Measurements from ENCODE around the gene CARD19. TPM values are rescaled to one million over a fixed set of nuclear protein-coding genes. Genes with fewer than 3 reads are reported as not detected.

The CARD19 gene
- total and polyA plus RNA-seq, 2 experiments from 2014 or later, result 37.5 to 47.3 TPM

GRCh38 chr9:93057703-93058354 lies 38.2 kb upstream of the CARD19 start:
- H3K4me3 ChIP-seq, result no peak overlapping the region

DNA sequence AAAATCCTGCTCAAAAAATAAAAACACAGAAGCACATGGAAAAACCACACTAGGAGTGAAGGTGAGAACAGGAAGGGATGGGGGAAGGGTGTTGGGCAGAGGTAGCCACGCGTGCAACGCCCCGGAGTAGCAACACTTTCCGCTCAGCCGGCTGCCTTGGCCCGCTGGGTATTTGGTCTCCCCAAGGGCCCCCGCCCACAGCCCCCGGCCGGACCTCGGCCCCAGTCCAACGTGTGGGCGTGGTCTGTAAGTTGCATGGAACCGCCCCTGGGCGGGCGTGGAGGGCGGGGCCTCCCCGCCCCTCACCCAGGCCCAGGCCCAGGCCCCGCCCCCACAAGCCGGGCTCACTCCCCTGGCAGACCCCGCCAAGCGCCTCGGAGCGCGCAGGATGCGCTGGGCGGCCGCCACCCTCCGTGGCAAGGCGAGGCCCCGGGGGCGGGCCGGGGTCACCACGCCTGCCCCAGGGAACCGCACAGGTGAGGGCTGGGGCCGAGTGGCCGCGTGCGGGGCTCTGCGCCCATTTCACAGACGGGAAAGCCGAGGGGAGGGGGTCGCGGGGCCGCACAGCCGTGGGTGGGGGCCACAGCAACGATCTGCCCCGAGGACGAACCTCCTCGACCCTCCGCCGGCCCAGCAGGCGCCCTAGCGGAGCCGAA lies 37.5 kb upstream of the CARD19 start, which contains the start of gene SUSD3:
TSS of gene SUSD3 (plus strand) at position 347 of the 656 bp plus-strand sequence. CDS start at position 389, 42 bp downstream.
- Histone ChIP-seq H3K36me3 (no peaks in the 10 kb centered on the region), H3K9me3 (ENCODE audit: low read depth) (no peaks in the 10 kb centered on the region), H3K27ac (no peak within 1 kb of the TSS), H3K27me3 (peaks cover 15% of the 10 kb centered on the region), H3K4me3 (peak within 1 kb of the TSS; percentile 13), H3K4me1 (ENCODE audit: low read depth) (no peaks in the 10 kb centered on the region)
- TF ChIP-seq, protein P1, sequence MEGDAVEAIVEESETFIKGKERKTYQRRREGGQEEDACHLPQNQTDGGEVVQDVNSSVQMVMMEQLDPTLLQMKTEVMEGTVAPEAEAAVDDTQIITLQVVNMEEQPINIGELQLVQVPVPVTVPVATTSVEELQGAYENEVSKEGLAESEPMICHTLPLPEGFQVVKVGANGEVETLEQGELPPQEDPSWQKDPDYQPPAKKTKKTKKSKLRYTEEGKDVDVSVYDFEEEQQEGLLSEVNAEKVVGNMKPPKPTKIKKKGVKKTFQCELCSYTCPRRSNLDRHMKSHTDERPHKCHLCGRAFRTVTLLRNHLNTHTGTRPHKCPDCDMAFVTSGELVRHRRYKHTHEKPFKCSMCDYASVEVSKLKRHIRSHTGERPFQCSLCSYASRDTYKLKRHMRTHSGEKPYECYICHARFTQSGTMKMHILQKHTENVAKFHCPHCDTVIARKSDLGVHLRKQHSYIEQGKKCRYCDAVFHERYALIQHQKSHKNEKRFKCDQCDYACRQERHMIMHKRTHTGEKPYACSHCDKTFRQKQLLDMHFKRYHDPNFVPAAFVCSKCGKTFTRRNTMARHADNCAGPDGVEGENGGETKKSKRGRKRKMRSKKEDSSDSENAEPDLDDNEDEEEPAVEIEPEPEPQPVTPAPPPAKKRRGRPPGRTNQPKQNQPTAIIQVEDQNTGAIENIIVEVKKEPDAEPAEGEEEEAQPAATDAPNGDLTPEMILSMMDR (IDR thresholded peaks at IDR 0.05; ENCODE audit: low read depth, low read length), result no peak
- peak; percentile 73 to 78 for DNase-seq (ENCODE audit: low read depth in 1 of 2, low spot score in 1 of 2)

More at GRCh38 chr9:93057703-93058354, 38.2 kb upstream of the CARD19 start:
- H3K9me3 ChIP-seq (ENCODE audit: low read depth), result no peaks in the 10 kb centered on the region
- H3K4me1 ChIP-seq (ENCODE audit: low read depth), result no peaks in the 10 kb centered on the region
- H3K36me3 ChIP-seq, result no peaks in the 10 kb centered on the region
- H3K27ac ChIP-seq, result no peak overlapping the region
- no peak for DNase-seq (ENCODE audit: low read depth in 1 of 2, low spot score in 1 of 2)
- H3K27me3 ChIP-seq, result peaks cover 13% of the 10 kb centered on the region
- TF ChIP-seq, protein P1 (IDR thresholded peaks at IDR 0.05; ENCODE audit: low read depth, low read length), result no peak

- Histone ChIP-seq H3K9me3 (ENCODE audit: low read depth) (no peaks in the 10 kb centered on the region), H3K4me3 (peak overlapping the region; percentile 13), H3K36me3 (no peaks in the 10 kb centered on the region), H3K4me1 (ENCODE audit: low read depth) (no peaks in the 10 kb centered on the region), H3K27ac (no peak overlapping the region), H3K27me3 (peaks cover 16% of the 10 kb centered on the region)
- DNase-seq (ENCODE audit: low read depth in 1 of 2, low spot score in 1 of 2), result no peak
- TF ChIP-seq, protein P1 (IDR thresholded peaks at IDR 0.05; ENCODE audit: low read depth, low read length), result no peak
Measured at GRCh38 chr9:93059011-93059714, 36.9 kb upstream of the CARD19 start.

DNA sequence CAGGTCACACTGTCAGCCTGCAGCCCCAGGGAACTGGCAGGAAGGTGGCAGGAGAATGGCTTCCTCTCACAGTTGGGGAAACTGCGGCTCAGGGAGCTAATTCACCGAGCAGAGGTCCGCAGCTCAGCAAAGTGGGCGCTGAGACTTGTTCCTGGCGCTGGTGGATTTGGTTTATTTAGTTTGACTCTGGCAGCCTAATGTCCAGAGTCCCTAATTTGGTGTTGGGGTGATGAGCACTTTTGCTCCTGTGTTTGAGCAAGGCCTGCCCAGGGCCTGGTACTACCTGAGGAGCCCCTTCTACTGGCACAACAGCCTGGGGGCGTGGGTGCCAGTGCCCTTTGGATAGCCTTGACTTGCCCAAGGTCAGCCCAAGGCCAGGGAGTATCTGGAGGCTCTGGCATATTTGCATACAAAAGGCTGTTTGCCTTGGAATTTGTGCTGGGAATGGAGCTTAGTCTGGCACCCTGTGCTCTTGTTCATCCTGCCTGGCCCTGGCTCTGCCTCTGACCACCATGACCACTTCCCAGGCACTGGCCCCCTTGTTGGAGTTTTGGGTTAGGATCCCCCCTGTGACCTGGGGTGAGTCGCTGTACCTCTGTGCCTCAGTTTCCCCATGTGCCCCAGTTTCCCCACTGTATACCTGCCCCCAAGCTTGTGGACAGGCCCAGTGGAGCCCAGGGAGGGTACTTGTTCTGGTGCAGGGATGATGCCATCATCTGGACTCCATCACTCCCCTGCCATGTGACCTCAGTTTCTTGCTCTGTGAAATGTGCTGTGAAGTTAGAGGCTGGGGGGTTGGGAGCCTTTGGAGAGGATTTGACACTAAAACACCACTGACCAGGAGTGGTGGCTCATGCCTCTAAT lies 36.1 kb upstream of the CARD19 start:
- TF ChIP-seq, protein P1 (IDR thresholded peaks at IDR 0.05; ENCODE audit: low read depth, low read length), result no peak
- Histone ChIP-seq H3K4me3 (no peak overlapping the region), H3K27me3 (peaks cover 16% of the 10 kb centered on the region), H3K27ac (no peak overlapping the region), H3K9me3 (ENCODE audit: low read depth) (no peaks in the 10 kb centered on the region), H3K4me1 (ENCODE audit: low read depth) (no peaks in the 10 kb centered on the region), H3K36me3 (no peaks in the 10 kb centered on the region)
- DNase-seq (ENCODE audit: low read depth in 1 of 2, low spot score in 1 of 2), result no peak

DNA sequence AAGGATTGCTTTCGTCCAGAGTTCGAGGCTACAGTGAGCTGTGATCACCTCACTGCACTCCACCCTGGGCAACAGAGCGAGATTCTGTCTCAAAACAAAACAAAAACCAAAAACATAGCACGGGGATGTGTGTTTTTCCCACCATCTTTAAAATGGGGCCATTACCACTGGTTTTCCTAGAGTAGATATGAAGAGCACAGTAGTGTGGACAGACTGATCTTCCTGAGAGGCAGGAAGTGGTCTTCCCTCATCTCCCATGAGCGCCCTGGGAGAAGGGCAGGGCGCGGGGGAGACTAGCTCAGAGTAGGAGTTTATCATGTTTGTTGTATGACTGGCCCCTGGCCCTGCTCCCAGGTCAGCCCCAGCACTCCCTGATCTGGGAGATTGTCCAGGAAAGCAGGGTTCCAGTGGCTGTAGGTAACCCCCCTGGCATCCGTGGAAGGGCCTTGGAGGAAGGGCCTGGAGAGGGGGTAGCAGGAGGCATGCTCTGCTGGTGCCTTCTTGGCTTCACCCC lies 35.2 kb upstream of the CARD19 start:
- Histone ChIP-seq H3K9me3 (ENCODE audit: low read depth) (no peaks in the 10 kb centered on the region), H3K27ac (no peak overlapping the region), H3K4me1 (ENCODE audit: low read depth) (no peaks in the 10 kb centered on the region), H3K36me3 (no peaks in the 10 kb centered on the region), H3K4me3 (no peak overlapping the region), H3K27me3 (peaks cover 16% of the 10 kb centered on the region)
- TF ChIP-seq, protein P1 (IDR thresholded peaks at IDR 0.05; ENCODE audit: low read depth, low read length), result no peak
- DNase-seq (ENCODE audit: low read depth in 1 of 2, low spot score in 1 of 2), result peak in 1 of 2 donors; percentile 81
